ENCODE results near the gene PIGT. TPM values are rescaled to one million over a fixed set of nuclear protein-coding genes. Genes with fewer than 3 reads are reported as not detected.
A peak's percentile ranks its signal among the peaks of the same experiment; 100 is the strongest.

The PIGT gene
- total RNA-seq, 4 donors from 2014 or later: 28.7 to 89.2 (median 62.6) TPM

GRCh38 chr20:45406260-45407066 is 9.5 kb upstream of the PIGT start:
- TF ChIP-seq POLR2A (IDR thresholded peaks at IDR 0.05) (peak in 1 of 2 donors; percentile 73), CTCF (IDR thresholded peaks at IDR 0.05) (peak in 1 of 4 experiments; percentile 14)
- no peaks in the 10 kb centered on the region for H3K9me3 ChIP-seq
- peaks cover 0 to 5% of the 10 kb centered on the region in 2 donors for H3K4me1 ChIP-seq
- intact Hi-C loops (cut with DNase I; ENCODE audit: low total_unique reads): no loop called here
- peak overlapping the region; percentile 70 to 74 for H3K4me3 ChIP-seq
- DNase-seq: peak; percentile 75 to 78
- no peaks in the 10 kb centered on the region for H3K36me3 ChIP-seq
- H3K27ac ChIP-seq: peak overlapping the region; percentile 93 to 95
- no peaks in the 10 kb centered on the region for H3K27me3 ChIP-seq

- peak overlapping the region; percentile 70 to 74 for H3K4me3 ChIP-seq
- peaks cover 0 to 5% of the 10 kb centered on the region in 2 donors for H3K4me1 ChIP-seq
- no peaks in the 10 kb centered on the region for H3K36me3 ChIP-seq
- intact Hi-C loops (cut with DNase I; ENCODE audit: low total_unique reads): no loop called here
- no peaks in the 10 kb centered on the region for H3K27me3 ChIP-seq
- H3K27ac ChIP-seq: peak overlapping the region; percentile 93 to 95
- peak; percentile 53 to 62 for DNase-seq
- no peaks in the 10 kb centered on the region for H3K9me3 ChIP-seq
- TF ChIP-seq CTCF (IDR thresholded peaks at IDR 0.05) (no peak), POLR2A (IDR thresholded peaks at IDR 0.05) (peak; percentile 7 to 57)
These were observed 8.7 kb upstream of the PIGT start for GRCh38 chr20:45407067-45407745.

GRCh38 chr20:45407783-45408645 is 7.9 kb upstream of the PIGT start, which contains the start of gene DBNDD2:
DBNDD2 (plus strand) TSS chr20:45408289; CDS start chr20:45408468, 179 bp downstream.
- Histone ChIP-seq H3K4me1 (peaks cover 0 to 5% of the 10 kb centered on the region in 2 donors), H3K36me3 (no peaks in the 10 kb centered on the region), H3K27ac (peak within 1 kb of the TSS; percentile 93 to 95), H3K4me3 (peak within 1 kb of the TSS; percentile 70 to 74), H3K9me3 (no peaks in the 10 kb centered on the region), H3K27me3 (no peaks in the 10 kb centered on the region)
- DNase-seq: peak in 1 of 2 donors; percentile 30
- no peak for TF ChIP-seq CTCF (IDR thresholded peaks at IDR 0.05)
- intact Hi-C loops (cut with DNase I; ENCODE audit: low total_unique reads): no loop called here

GRCh38 chr20:45408646-45409213 is 7.2 kb upstream of the PIGT start:
- no peak overlapping the region for H3K4me3 ChIP-seq
- H3K27me3 ChIP-seq: no peaks in the 10 kb centered on the region
- H3K36me3 ChIP-seq: no peaks in the 10 kb centered on the region
- DNase-seq: no peak
- no peak for TF ChIP-seq CTCF (IDR thresholded peaks at IDR 0.05)
- no peak for TF ChIP-seq POLR2A (IDR thresholded peaks at IDR 0.05)
- no peaks in the 10 kb centered on the region for H3K9me3 ChIP-seq
- intact Hi-C loops (cut with DNase I; ENCODE audit: low total_unique reads): no loop called here
- H3K4me1 ChIP-seq: peaks cover 0 to 5% of the 10 kb centered on the region in 2 donors
- peak overlapping the region; percentile 93 to 95 for H3K27ac ChIP-seq

Data from uterus (tissue), 4 donors.